ENCODE measurements around the gene FKBP2. TPM values are rescaled to one million over a fixed set of nuclear protein-coding genes. Genes with fewer than 3 reads are reported as not detected.
"Not testable (repeated sequence)": the region's sequence is repeated elsewhere in the genome, so short reads cannot be mapped to it uniquely, and the experiment has no call there.

Gene FKBP2
- polyA plus RNA-seq, 4 donors: 76.2 to 109 (median 85.7) TPM

- no peak for DNase-seq (ENCODE audit: low read depth in 4 of 4, low spot score in 3 of 4)
Observed at GRCh38 chr11:64232182-64232966, 8.5 kb upstream of the FKBP2 start.

DNA sequence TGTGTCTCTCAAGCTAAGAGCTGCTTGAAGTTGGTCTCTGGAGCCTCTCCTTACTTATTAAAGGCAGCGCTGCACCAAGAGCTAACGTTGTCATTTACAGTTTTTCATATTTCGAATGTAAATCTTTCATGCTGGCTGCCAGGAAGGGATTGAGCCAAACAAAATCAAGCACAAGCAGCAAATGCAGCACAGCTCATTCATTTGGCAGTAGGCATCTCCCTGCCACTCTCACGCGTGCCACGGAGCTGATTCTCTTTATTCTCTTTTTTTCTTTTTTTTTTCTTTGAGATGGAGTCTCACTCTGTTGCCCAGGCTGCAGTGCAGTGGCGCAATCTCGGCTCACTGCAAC lies 8.0 kb upstream of the FKBP2 start:
- DNase-seq (ENCODE audit: low read depth in 4 of 4, low spot score in 3 of 4): no peak

DNA sequence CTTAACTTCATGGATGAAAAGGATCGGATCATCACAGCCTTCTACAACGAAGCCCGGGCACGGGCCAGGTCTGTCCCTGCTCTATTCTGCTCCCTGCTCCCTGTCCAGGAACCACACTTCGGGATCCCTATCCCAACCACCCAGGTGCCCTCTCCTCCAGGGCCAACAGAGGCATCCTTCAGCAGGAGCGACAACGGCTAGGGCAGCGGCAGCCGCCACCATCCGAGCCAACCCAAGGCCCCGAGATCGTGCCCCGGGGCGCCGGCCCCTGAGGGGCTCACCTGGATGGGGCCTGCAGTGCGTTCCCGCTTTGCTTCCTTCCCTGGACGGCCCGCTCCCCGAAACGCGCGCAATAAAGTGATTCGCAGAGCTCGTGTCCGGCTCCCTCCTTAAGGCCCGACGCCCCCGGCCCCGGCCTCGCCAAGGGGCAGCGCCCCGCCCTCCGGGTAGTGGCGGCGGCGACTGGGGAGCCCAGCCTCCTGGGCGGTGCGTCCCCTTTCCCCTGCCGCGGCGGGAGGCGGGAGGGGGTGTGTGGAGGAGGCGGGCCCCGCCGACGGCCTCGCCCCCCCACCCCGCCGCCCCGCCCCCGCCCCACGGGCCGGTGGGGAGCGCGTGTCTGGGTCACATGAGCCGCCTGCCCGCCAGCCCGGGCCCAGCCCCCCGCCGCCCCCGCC lies 6.8 kb upstream of the FKBP2 start, which contains the start of gene VEGFB:
TSS of gene VEGFB (plus strand) at position 672 of the 674 bp plus-strand sequence. CDS start 250 bp downstream, outside the sequence.
- DNase-seq (ENCODE audit: low read depth in 4 of 4, low spot score in 3 of 4): no peak

DNA sequence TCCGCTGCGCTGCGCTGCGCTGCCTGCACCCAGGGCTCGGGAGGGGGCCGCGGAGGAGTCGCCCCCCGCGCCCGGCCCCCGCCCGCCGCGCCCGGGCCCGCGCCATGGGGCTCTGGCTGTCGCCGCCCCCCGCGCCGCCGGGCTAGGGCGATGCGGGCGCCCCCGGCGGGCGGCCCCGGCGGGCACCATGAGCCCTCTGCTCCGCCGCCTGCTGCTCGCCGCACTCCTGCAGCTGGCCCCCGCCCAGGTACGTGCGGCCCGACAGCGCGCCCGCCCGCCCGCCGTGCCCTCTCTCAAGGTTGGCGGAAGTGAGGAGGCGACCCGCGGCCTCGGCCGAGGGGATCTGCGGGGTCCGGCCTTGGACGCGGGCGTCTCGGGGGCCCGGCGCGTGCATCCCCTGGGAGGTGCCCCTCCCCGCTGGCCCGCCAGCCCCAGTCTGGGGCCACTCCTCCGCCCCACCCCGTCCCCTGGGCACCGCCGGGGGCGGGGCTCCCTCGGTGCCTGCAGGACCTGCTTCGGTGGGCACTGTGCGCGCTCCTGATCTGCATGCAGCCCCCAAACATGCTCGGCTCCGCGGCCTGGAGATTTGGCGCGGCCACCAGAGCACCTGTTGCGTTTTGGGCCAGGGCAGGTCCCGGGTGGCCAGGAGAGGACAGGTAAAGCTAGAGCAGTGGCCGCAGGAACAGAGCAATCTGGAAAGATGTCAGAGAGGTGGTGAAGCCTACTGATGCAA lies 6.1 kb upstream of the FKBP2 start:
- DNase-seq (ENCODE audit: low read depth in 4 of 4, low spot score in 3 of 4): no peak

- no peak for DNase-seq (ENCODE audit: low read depth in 4 of 4, low spot score in 3 of 4)
Observed at GRCh38 chr11:64235437-64236161, 5.3 kb upstream of the FKBP2 start.

DNA sequence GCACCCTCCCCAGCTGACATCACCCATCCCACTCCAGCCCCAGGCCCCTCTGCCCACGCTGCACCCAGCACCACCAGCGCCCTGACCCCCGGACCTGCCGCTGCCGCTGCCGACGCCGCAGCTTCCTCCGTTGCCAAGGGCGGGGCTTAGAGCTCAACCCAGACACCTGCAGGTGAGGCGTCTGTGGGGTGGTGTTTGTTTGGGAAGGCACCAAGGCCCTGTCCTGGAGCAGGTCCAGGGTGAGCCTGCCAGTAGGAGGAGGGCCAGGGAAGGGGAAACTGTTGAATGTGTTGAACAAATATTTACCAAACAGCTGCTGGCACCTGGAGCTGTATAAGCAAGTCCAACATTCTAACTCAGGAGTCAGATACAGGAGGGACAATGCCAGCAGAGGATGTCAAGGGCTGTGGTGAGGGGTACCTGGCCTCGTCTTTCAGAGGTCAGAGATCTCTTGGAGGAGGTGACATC lies 3.4 kb upstream of the FKBP2 start:
- DNase-seq (ENCODE audit: low read depth in 4 of 4, low spot score in 3 of 4): no peak

- DNase-seq (ENCODE audit: low read depth in 4 of 4, low spot score in 3 of 4): no peak
Observed at GRCh38 chr11:64238076-64238475, 2.8 kb upstream of the FKBP2 start.

GRCh38 chr11:64238999-64239398 lies 1.9 kb upstream of the FKBP2 start:
- no peak for DNase-seq (ENCODE audit: low read depth in 4 of 4, low spot score in 3 of 4)

GRCh38 chr11:64239662-64240434 lies 1.0 kb upstream of the FKBP2 start:
- DNase-seq (ENCODE audit: low read depth in 4 of 4, low spot score in 3 of 4): no peak

DNA sequence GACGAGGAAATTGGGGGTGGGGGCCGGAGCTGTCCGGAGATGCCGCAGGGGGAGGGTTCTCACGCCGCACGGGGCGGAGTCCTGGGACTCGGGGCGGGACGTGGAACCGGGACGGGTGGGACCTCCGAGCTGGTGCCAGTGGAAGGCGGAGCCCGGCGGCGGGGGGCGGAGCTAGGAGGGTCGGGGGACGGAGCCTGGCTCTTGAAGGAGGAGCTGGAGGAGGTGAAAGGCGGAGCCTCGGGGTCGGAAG lies 271 bp downstream of the FKBP2 start:
- peak; percentile 98 to 100 (median 98) for DNase-seq (ENCODE audit: low read depth in 4 of 4, low spot score in 3 of 4)

- no peak for DNase-seq (ENCODE audit: low read depth in 4 of 4, low spot score in 3 of 4)
Observed at GRCh38 chr11:64241491-64242374, 838 bp downstream of the FKBP2 start.

DNA sequence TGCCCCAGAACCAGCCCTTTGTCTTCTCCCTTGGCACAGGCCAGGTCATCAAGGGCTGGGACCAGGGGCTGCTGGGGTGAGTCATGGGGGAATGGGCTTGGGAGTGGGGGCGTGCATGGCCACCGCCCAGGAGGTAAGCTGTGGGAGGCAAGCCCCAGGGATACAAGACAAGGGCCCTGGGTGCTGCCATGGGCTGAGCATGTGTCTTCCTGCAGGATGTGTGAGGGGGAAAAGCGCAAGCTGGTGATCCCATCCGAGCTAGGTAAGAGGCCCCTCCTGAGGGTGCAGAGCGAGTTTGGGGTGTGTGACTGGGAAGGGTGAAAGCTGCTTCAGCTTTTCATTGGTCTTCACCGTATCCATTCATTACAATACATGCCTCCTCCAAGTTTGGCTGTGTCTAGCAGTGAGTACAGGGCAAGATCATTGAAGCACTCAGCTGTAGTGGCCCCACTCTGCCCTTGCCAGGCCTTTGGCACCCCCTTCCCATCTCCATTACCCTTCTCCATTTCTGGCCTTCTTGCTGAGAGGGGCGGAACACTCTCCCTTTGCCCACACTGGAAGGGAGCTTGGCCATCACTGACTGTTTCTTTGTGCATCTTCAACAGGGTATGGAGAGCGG lies 2.5 kb downstream of the FKBP2 start:
- no peak for DNase-seq (ENCODE audit: low read depth in 4 of 4, low spot score in 3 of 4)

GRCh38 chr11:64244107-64244506 lies 3.2 kb downstream of the FKBP2 start:
- no peak for DNase-seq (ENCODE audit: low read depth in 4 of 4, low spot score in 3 of 4)

GRCh38 chr11:64244966-64245365 lies 4.1 kb downstream of the FKBP2 start:
- no peak for DNase-seq (ENCODE audit: low read depth in 4 of 4, low spot score in 3 of 4)

DNA sequence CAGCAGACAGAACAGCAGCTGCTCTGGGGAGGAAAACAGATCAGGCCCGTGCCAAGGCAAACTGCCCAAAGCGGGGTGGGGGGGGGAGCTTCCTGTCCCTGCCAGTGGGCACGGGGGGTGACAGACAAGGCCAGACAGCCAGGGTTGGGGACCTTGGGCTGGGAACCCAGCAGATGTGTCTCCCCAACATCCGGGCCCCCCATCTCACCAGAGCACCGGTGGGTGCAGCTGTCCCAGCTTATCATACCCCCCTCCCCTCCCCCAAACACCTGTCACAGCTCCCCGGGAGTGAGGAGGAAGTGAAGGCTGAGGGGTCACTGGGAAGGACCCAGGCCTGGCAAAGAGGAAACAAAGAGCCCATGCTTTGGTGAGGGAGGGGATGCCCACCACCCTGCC lies 4.5 kb downstream of the FKBP2 start:
- no peak for DNase-seq (ENCODE audit: low read depth in 4 of 4, low spot score in 3 of 4)

GRCh38 chr11:64245797-64246620 lies 5.1 kb downstream of the FKBP2 start:
- DNase-seq (ENCODE audit: low read depth in 4 of 4, low spot score in 3 of 4): no peak

DNA sequence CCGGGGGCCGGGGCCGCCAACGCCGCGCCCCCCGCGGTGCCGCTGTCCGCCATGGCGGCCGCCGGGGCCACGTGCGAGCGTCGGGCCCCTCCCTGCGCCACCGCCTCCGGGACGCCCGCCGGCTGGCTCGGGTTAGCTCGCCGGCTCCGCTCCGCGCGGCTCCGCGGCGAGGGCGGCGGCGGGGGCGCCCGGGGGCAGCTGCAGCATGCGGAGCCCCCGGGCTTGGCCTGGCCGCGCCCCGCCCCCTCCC lies 5.7 kb downstream of the FKBP2 start:
- DNase-seq (ENCODE audit: low read depth in 4 of 4, low spot score in 3 of 4): not testable (repeated sequence)
